Progenitor cell of endocrine pancreas (in vitro differentiated cells): ENCODE measurements around the gene UTP15. TPM values are rescaled to one million over a fixed set of nuclear protein-coding genes. Genes with fewer than 3 reads are reported as not detected.

ENCODE experiments used
- DNase-seq: peaks from one replicate; pipeline ENCODE4 v3.0.0; 2021; ENCODE audit warnings: low spot score; ENCODE audit not compliant: unreplicated experiment
- H3K27ac Mint-ChIP-seq: 2 replicates; pipeline ENCODE4 v1.8.0; 2021; ENCODE audit warnings: mild to moderate bottlenecking, moderate library complexity, mixed read lengths
- H3K27me3 Mint-ChIP-seq: 2 replicates; pipeline ENCODE4 v1.8.0; 2021; ENCODE audit warnings: mixed read lengths
- H3K36me3 Mint-ChIP-seq: 2 replicates; pipeline ENCODE4 v1.8.0; 2022; ENCODE audit warnings: mixed read lengths; ENCODE audit not compliant: insufficient read depth
- H3K4me1 Mint-ChIP-seq: 2 replicates; pipeline ENCODE4 v1.8.0; 2021; ENCODE audit warnings: low read depth, mixed read lengths
- H3K4me3 Mint-ChIP-seq: 2 replicates; pipeline ENCODE4 v1.8.0; 2021; ENCODE audit warnings: low read depth, mild to moderate bottlenecking, moderate library complexity, mixed read lengths
- H3K9me3 Mint-ChIP-seq: 2 replicates; pipeline ENCODE4 v1.8.0; 2021; ENCODE audit warnings: low read depth, mixed read lengths
- CTCF ChIP-seq: fragments of 200-600 bp; sonication (generic); IDR thresholded peaks from one replicate; pipeline ENCODE4 v1.5.0; 2021; ENCODE audit warnings: antibody characterized with exemption, mild to moderate bottlenecking; ENCODE audit not compliant: unreplicated experiment
- long read RNA-seq: library from polyadenylated mRNA; unstranded; transcript quantifications from one replicate; pipeline ENCODE4 v2.0.0, GENCODE V29; 2020
- total RNA-seq: library from RNA; stranded (reverse); gene quantifications from 2 replicates; pipeline ENCODE4 v1.2.1, GENCODE V29; 2021

The UTP15 gene
- total RNA-seq: 20.6 and 21.8 TPM in 2 replicates
- long read RNA-seq, transcript UTP15-201 (13 exons, 3,687 nt): major isoform, 48 of 58 reads
- long read RNA-seq, partial matches to known transcripts: 4 of 58 reads
- long read RNA-seq, other reads (novel, unspliced or antisense): 6 of 58 reads

DNA sequence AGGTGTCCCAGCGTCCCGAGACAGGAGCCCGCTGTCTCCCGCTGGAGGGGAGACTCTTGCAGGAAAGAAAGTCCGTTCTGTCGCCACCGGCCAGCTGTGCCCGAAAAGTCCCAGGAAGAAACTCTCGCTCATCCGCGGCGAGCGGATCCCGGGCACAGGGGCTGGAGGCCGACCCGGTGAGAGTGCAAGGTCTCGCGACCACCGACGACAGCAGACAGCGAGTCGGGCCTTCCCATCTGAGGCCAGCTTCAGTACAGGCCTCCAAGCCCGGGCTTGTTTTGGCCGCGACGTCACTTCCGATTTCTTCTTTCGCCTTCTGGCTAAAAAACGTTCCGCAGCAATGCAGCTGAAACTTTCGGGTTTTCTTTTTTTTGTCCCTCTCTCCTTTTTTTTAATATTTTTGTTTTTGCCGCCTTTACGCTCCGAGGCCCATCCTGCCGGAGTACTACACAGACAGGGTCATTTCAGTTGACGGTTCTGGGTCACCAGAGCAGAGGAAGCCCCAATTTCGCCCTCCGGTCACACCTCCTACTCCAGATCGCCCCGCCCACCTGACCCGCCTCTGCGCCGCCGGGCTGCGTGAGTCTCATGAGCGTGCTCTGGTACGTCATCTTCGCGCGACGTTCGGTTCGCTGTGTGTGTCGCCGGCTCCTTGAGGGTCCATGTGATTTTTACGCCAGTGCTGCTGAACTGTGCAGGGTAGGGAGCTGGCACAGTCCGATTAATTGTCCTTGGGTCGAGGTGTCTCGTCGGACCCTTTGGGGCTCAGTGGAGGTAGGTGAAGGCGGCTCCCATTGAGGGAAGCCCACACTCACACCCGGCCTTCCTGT lies at the start of gene UTP15, which contains the start of gene ANKRA2:
Gene UTP15, plus strand, starts transcription at position 605 of the 830 bp plus-strand sequence. CDS start 1,602 bp downstream, outside the sequence.
Gene ANKRA2, minus strand, starts transcription at position 501 of the 830 bp plus-strand sequence. CDS start 2,758 bp downstream, outside the sequence.
- Mint-ChIP-seq H3K4me1 (peaks cover 23% of the 10 kb centered on the region), H3K27me3 (no peaks in the 10 kb centered on the region), H3K36me3 (peaks cover 5% of the 10 kb centered on the region), H3K9me3 (no peaks in the 10 kb centered on the region), H3K27ac (peak within 1 kb of the TSS; percentile 99), H3K4me3 (peak within 1 kb of the TSS; percentile 97)
- peak; percentile 98 for DNase-seq
- TF ChIP-seq CTCF: no peak

DNA sequence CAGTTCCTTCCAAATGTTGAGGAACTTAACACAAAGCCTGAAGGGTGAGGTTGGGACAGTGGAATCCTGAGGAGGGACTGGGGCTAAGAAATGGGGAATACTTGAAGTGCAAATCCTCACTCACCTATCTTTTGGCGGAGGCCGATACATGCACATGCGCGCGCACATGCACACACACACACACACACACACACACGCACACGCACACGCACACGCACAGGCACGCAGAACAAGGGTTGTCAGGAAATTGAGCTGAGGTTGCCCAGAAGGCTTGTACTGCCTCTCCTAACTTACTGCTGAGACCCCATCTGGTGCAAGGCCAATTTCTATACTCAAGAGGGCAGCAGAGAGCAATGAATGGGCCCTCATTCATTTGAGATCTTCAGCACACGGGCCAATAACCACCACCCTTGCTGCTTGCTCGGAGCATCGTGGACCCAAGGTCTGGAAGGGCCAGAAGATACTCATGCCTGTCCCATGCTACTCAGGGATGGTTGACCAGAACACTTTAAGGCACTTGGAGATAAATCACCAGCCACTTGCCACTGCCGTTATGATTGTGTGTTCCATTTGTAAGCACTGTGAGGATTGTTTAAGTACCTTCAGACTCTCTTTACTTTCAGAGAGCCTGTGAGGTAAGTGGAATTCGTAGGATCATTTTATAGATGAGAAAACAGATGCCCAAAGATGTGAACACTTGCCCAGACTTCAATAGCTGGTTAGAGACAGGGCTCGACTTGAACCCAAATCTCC lies 45.8 kb upstream of the UTP15 start:
- TF ChIP-seq CTCF: peak; percentile 64
- Mint-ChIP-seq H3K27ac (no peak overlapping the region), H3K4me3 (peak overlapping the region; percentile 26), H3K27me3 (no peaks in the 10 kb centered on the region), H3K4me1 (peaks cover 4% of the 10 kb centered on the region), H3K36me3 (no peaks in the 10 kb centered on the region), H3K9me3 (no peaks in the 10 kb centered on the region)
- peak; percentile 52 for DNase-seq

GRCh38 chr5:73522989-73523388 lies 42.6 kb upstream of the UTP15 start:
- H3K9me3 Mint-ChIP-seq: no peaks in the 10 kb centered on the region
- no peak overlapping the region for H3K4me3 Mint-ChIP-seq

GRCh38 chr5:73523861-73524260 lies 41.7 kb upstream of the UTP15 start:
- Mint-ChIP-seq H3K9me3 (no peaks in the 10 kb centered on the region), H3K4me1 (no peaks in the 10 kb centered on the region), H3K27me3 (no peaks in the 10 kb centered on the region), H3K36me3 (no peaks in the 10 kb centered on the region), H3K27ac (no peak overlapping the region), H3K4me3 (no peak overlapping the region)
- TF ChIP-seq CTCF: no peak
- no peak for DNase-seq

More at GRCh38 chr5:73522989-73523388, 42.6 kb upstream of the UTP15 start:
- TF ChIP-seq CTCF: no peak
- Mint-ChIP-seq H3K27ac (no peak overlapping the region), H3K36me3 (no peaks in the 10 kb centered on the region), H3K27me3 (no peaks in the 10 kb centered on the region), H3K4me1 (no peaks in the 10 kb centered on the region)
- no peak for DNase-seq

GRCh38 chr5:73525606-73526203 lies 39.8 kb upstream of the UTP15 start:
- no peaks in the 10 kb centered on the region for H3K4me1 Mint-ChIP-seq
- TF ChIP-seq CTCF: no peak
- DNase-seq: no peak
- H3K27me3 Mint-ChIP-seq: no peaks in the 10 kb centered on the region
- no peaks in the 10 kb centered on the region for H3K36me3 Mint-ChIP-seq
- H3K4me3 Mint-ChIP-seq: no peak overlapping the region
- no peak overlapping the region for H3K27ac Mint-ChIP-seq
- no peaks in the 10 kb centered on the region for H3K9me3 Mint-ChIP-seq
